Liver (tissue), 9 donors: ENCODE measurements around the gene ALG9. TPM values are rescaled to one million over a fixed set of nuclear protein-coding genes. Genes with fewer than 3 reads are reported as not detected.

Experiments used
- DNase-seq: peaks from one replicate; pipeline ENCODE4 v3.0.0-alpha.2; 2017; ENCODE audit warnings: low spot score
- H3K27ac ChIP-seq, 2 donors: one replicate each; pipeline ENCODE4 v1.7.0; 2013; ENCODE audit warnings: inconsistent platforms in 2 of 2, low read length in 2 of 2, control low read depth in 1 of 2, low read depth in 1 of 2, mild to moderate bottlenecking in 1 of 2
- H3K27me3 ChIP-seq, 4 donors: one replicate each; pipeline versions ENCODE4 v1.6.1 to v1.7.0; 2013; ENCODE audit warnings: low read length in 3 of 4, inconsistent platforms in 1 of 4, mild to moderate bottlenecking in 1 of 4, moderate library complexity in 1 of 4; ENCODE audit not compliant: control insufficient read depth in 4 of 4, insufficient read depth in 4 of 4
- H3K36me3 ChIP-seq, 4 donors: one replicate each; pipeline versions ENCODE4 v1.6.1 to v1.7.0; 2013; ENCODE audit warnings: low read length in 3 of 4, mild to moderate bottlenecking in 3 of 4, low read depth in 1 of 4, moderate library complexity in 1 of 4; ENCODE audit not compliant: control insufficient read depth in 4 of 4, insufficient read depth in 3 of 4
- H3K4me1 ChIP-seq, 4 donors: one replicate each; pipeline versions ENCODE4 v1.6.1 to v1.7.0; 2013; ENCODE audit warnings: low read length in 3 of 4, mild to moderate bottlenecking in 3 of 4, moderate library complexity in 1 of 4; ENCODE audit not compliant: control insufficient read depth in 4 of 4, insufficient read depth in 4 of 4
- H3K4me3 ChIP-seq, 3 donors: one replicate each; pipeline versions ENCODE4 v1.6.1 to v1.7.0; 2013; ENCODE audit warnings: low read length in 3 of 3, control low read depth in 1 of 3, low read depth in 1 of 3, mild to moderate bottlenecking in 1 of 3
- H3K9ac ChIP-seq, 2 donors: one replicate each; pipeline ENCODE4 v1.7.0; 2013; ENCODE audit warnings: low read length in 2 of 2, mild to moderate bottlenecking in 2 of 2, moderate library complexity in 2 of 2, control low read depth in 1 of 2, low read depth in 1 of 2
- H3K9me3 ChIP-seq, 4 donors: one replicate each; pipeline versions ENCODE4 v1.6.1 to v1.7.0; 2013; ENCODE audit warnings: low read length in 3 of 4; ENCODE audit not compliant: control insufficient read depth in 4 of 4
- CTCF ChIP-seq: fragments of 150-350 bp; IDR thresholded peaks from 2 replicates; pipeline ENCODE4 v1.5.1; 2017; ENCODE audit warnings: improper control_type of control experiment, low read depth, low read length; ENCODE audit not compliant: missing input control
- EGR1 ChIP-seq, 2 donors: IDR thresholded peaks; 2 replicates each; pipeline ENCODE4 v1.6.1; 2016 to 2018; ENCODE audit warnings: antibody characterized with exemption in 2 of 2, low read depth in 2 of 2
- FOXA1 ChIP-seq: IDR thresholded peaks from 2 replicates; pipeline ENCODE4 v1.6.1; 2016; ENCODE audit warnings: antibody characterized with exemption
- FOXA2 ChIP-seq: IDR thresholded peaks from 2 replicates; pipeline ENCODE4 v1.6.1; 2016; ENCODE audit warnings: antibody characterized with exemption
- GABPA ChIP-seq, 2 donors: IDR thresholded peaks in 1 of 2; conservative IDR thresholded peaks in 1 of 2; 2 replicates each; pipeline ENCODE4 v1.6.1; 2016; ENCODE audit warnings: antibody characterized with exemption in 2 of 2, mild to moderate bottlenecking in 1 of 2, moderate library complexity in 1 of 2
- HNF4A ChIP-seq, 2 donors: conservative IDR thresholded peaks; 2 replicates each; pipeline ENCODE4 v1.6.1; 2016; ENCODE audit warnings: antibody characterized with exemption in 2 of 2, mild to moderate bottlenecking in 2 of 2
- HNF4G ChIP-seq: IDR thresholded peaks from 2 replicates; pipeline ENCODE4 v1.6.1; 2016; ENCODE audit warnings: antibody characterized with exemption
- JUND ChIP-seq, 2 donors: IDR thresholded peaks; 2 replicates each; pipeline ENCODE4 v1.6.1; 2016; ENCODE audit warnings: antibody characterized with exemption in 2 of 2
- MAX ChIP-seq: IDR thresholded peaks from 2 replicates; pipeline ENCODE4 v1.6.1; 2016; ENCODE audit warnings: antibody characterized with exemption
- NR2F2 ChIP-seq: IDR thresholded peaks from 2 replicates; pipeline ENCODE4 v1.6.1; 2016; ENCODE audit warnings: antibody characterized with exemption
- RAD21 ChIP-seq, 2 donors: IDR thresholded peaks; 2 replicates each; pipeline ENCODE4 v1.6.1; 2016; ENCODE audit warnings: antibody characterized with exemption in 2 of 2, mild to moderate bottlenecking in 2 of 2
- REST ChIP-seq: IDR thresholded peaks from 2 replicates; pipeline ENCODE4 v1.6.1; 2016; ENCODE audit warnings: antibody characterized with exemption, mild to moderate bottlenecking
- RXRA ChIP-seq, 2 donors: IDR thresholded peaks; 2 replicates each; pipeline ENCODE4 v1.6.1; 2017 to 2018; ENCODE audit warnings: antibody characterized with exemption in 2 of 2, mild to moderate bottlenecking in 1 of 2
- SP1 ChIP-seq: IDR thresholded peaks from 2 replicates; pipeline ENCODE4 v1.6.1; 2018; ENCODE audit warnings: antibody characterized with exemption, mild to moderate bottlenecking
- TAF1 ChIP-seq: conservative IDR thresholded peaks from 2 replicates; pipeline ENCODE4 v1.6.1; 2016; ENCODE audit warnings: antibody characterized with exemption, mild to moderate bottlenecking
- YY1 ChIP-seq: IDR thresholded peaks from 2 replicates; pipeline ENCODE4 v1.6.1; 2016; ENCODE audit warnings: antibody characterized with exemption, mild to moderate bottlenecking
- ZBTB33 ChIP-seq: IDR thresholded peaks from 2 replicates; pipeline ENCODE4 v1.6.1; 2016; ENCODE audit warnings: antibody characterized with exemption
- WGBS: extraction: QIAGEN DNeasy Blood & Tissue Kit; methylation state at CpG from one replicate; pipeline ENCODE4 v1.1.7; 2013; 5-methylcytosine and 5-hydroxymethylcytosine counted together
- polyA plus RNA-seq, 2 donors: library from polyadenylated mRNA; stranded (reverse) in 1 of 2; unstranded in 1 of 2; fragments of 200-250 nt in 1 of 2; fragments of >200 nt in 1 of 2; fragmentation: Nextera tagmentation in 1 of 2; extraction: Ambion mirVana in 1 of 2; gene quantifications; one replicate each; pipeline versions ENCODE4 v1.2.1 to v1.2.3, GENCODE V29; 2013 to 2015
- total RNA-seq, 2 donors: library from RNA; depleted of rRNA; stranded (reverse); fragments of >200 nt; gene quantifications; one replicate each; pipeline ENCODE4 v1.2.3, GENCODE V29; 2014
- TF ChIP-seq, protein P1 (sequence below): IDR thresholded peaks from 2 replicates; pipeline ENCODE4 v1.6.1; 2016; ENCODE audit warnings: antibody characterized with exemption
- donor health status: healthy.
- donor health status: healthy.
- donor health status: healthy.
- donor health status: healthy.
- donor health status: healthy.

ALG9 gene
- total and polyA plus RNA-seq, 4 donors = 13.7 to 36.3 (median 20.2) TPM

DNA sequence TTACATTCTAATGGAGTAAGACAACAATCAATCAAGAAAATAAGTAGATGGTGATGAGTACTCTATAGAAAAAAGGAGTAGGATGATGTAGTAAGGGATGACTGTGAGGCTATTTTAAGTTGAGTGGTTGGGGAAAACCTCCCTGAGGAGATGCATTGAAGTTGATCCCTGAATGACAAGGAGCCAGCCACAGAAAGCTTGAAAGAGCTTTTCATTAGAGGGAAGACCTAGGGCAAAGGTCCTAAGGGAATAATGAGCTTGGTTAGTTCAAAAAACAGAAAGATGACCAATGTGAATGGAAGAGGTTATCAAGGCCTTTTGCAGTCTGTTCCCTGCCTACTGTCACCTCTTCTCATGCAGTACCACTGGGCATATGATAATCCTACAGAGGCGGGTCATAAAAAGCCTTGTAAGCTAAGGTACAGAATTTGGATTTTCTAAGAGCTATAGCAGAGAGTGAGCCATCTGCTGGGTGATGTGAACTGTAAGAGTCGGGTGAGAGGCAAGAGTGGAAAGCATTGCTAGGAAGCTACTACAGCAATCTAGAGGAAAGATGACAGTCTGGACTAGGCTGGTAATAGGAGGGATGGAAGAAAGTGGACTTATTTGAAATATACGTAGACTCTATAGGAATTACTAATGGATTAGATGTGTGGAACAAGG lies 108.3 kb downstream of the ALG9 start:
- Histone ChIP-seq H3K27me3 (no peaks in the 10 kb centered on the region), H3K36me3 (peaks cover 5 to 44% (median 37%) of the 10 kb centered on the region in 4 donors), H3K9me3 (no peaks in the 10 kb centered on the region), H3K9ac (peak overlapping the region in 1 of 2 donors; percentile 100), H3K4me3 (no peak overlapping the region), H3K4me1 (peaks cover 0 to 41% (median 22%) of the 10 kb centered on the region in 4 donors), H3K27ac (no peak overlapping the region)
- DNase-seq = no peak
- 92% methylated on average over 3 of the region's 3 CpGs for WGBS
- no peak for TF ChIP-seq HNF4A (conservative IDR thresholded peaks at IDR 0.05)
- no peak for TF ChIP-seq FOXA2
- peak; percentile 23 to 25 for TF ChIP-seq RAD21 (IDR thresholded peaks at IDR 0.05)
- no peak for TF ChIP-seq ZBTB33
- no peak for TF ChIP-seq SP1
- no peak for TF ChIP-seq YY1

- 98% methylated on average over 5 of the region's 5 CpGs for WGBS
- TF ChIP-seq GABPA (IDR thresholded peaks at IDR 0.05 in 1 of 2, conservative IDR thresholded peaks at IDR 0.05 in 1 of 2) = no peak
- no peak for TF ChIP-seq TAF1
- TF ChIP-seq SP1 = no peak
- no peak for TF ChIP-seq EGR1 (IDR thresholded peaks at IDR 0.05; ENCODE audit: low read depth in 2 of 2)
- TF ChIP-seq HNF4A (conservative IDR thresholded peaks at IDR 0.05) = no peak
- no peak for TF ChIP-seq CTCF
- no peak for TF ChIP-seq FOXA1
- no peak for TF ChIP-seq RXRA (IDR thresholded peaks at IDR 0.05)
- TF ChIP-seq REST = no peak
- no peak for TF ChIP-seq JUND (IDR thresholded peaks at IDR 0.05)
- no peak for TF ChIP-seq FOXA2
- no peak for TF ChIP-seq RAD21 (IDR thresholded peaks at IDR 0.05)
- no peak for TF ChIP-seq ZBTB33
- TF ChIP-seq, protein P1, sequence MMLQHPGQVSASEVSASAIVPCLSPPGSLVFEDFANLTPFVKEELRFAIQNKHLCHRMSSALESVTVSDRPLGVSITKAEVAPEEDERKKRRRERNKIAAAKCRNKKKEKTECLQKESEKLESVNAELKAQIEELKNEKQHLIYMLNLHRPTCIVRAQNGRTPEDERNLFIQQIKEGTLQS = no peak
- TF ChIP-seq HNF4G = no peak
- no peak for TF ChIP-seq NR2F2
- TF ChIP-seq MAX = no peak
- TF ChIP-seq YY1 = no peak
- no peaks in the 10 kb centered on the region for H3K27me3 ChIP-seq
- H3K4me3 ChIP-seq = no peak overlapping the region
- no peak overlapping the region for H3K27ac ChIP-seq
- DNase-seq = no peak
- peaks cover 5 to 44% (median 39%) of the 10 kb centered on the region in 4 donors for H3K36me3 ChIP-seq
- H3K9me3 ChIP-seq = no peaks in the 10 kb centered on the region
- H3K4me1 ChIP-seq = peaks cover 0 to 41% (median 22%) of the 10 kb centered on the region in 4 donors
- H3K9ac ChIP-seq = no peak overlapping the region
Measured at GRCh38 chr11:111762526-111762925, 108.9 kb downstream of the ALG9 start.
